ENCODE data around the gene VKORC1L1.

- TF ChIP-seq CTCF (IDR thresholded peaks at IDR 0.05), result no peak
- TF ChIP-seq POLR2A (IDR thresholded peaks at IDR 0.05), result no peak
These were observed 53.7 kb downstream of the VKORC1L1 start for GRCh38 chr7:65926588-65926987.

Measured in sigmoid colon (tissue), 3 donors.